ENCODE measurements around the gene PTK6. TPM values are rescaled to one million over a fixed set of nuclear protein-coding genes. Genes with fewer than 3 reads are reported as not detected.

Gene PTK6
- total and polyA plus RNA-seq, 9 donors = 0.07 to 0.46 (median 0.12) TPM; not detected in 2

- Histone ChIP-seq H3K4me3 (no peak overlapping the region), H3K4me1 (ENCODE audit: insufficient read depth) (peaks cover 2% of the 10 kb centered on the region), H3K36me3 (no peaks in the 10 kb centered on the region), H3K9me3 (no peaks in the 10 kb centered on the region), H3K27me3 (no peaks in the 10 kb centered on the region), H3K27ac (no peak overlapping the region)
- WGBS, 3 donors = 87 to 93% (median 88%) methylated on average over 25 to 29 of the region's 29 CpGs
- no peak for DNase-seq
- no peak for TF ChIP-seq EP300 (IDR thresholded peaks at IDR 0.05)
- TF ChIP-seq CTCF (IDR thresholded peaks at IDR 0.05) = no peak
- intact Hi-C loops (cut with DNase I) = loop anchor here (2.0 to 10.0 kb wide), 6 partner anchors 105 to 438 kb away; partner anchors contain the start of genes ABHD16B (in 2 of the 4) and SAMD10 (in 1 of the 4)
Observed at GRCh38 chr20:63539441-63540370, 2.5 kb upstream of the PTK6 start.

GRCh38 chr20:63539092-63539430, 1.9 kb upstream of the PTK6 start:
- 69 to 77% (median 75%) methylated on average over 12 of the region's 12 CpGs for WGBS, 3 donors
- Histone ChIP-seq H3K4me1 (ENCODE audit: insufficient read depth) (peaks cover 2% of the 10 kb centered on the region), H3K27me3 (no peaks in the 10 kb centered on the region), H3K36me3 (no peaks in the 10 kb centered on the region), H3K4me3 (no peak overlapping the region), H3K27ac (no peak overlapping the region), H3K9me3 (no peaks in the 10 kb centered on the region)
- DNase-seq = no peak
- TF ChIP-seq EP300 (IDR thresholded peaks at IDR 0.05) = no peak
- no peak for TF ChIP-seq POLR2A (IDR thresholded peaks at IDR 0.05)
- no peak for TF ChIP-seq CTCF (IDR thresholded peaks at IDR 0.05)
- intact Hi-C loops (cut with DNase I) = loop anchor here (2.0 to 10.0 kb wide), 6 partner anchors 106 to 438 kb away; partner anchors contain the start of genes ABHD16B (in 2 of the 4) and SAMD10 (in 1 of the 4)

GRCh38 chr20:63538204-63539091, 1.3 kb upstream of the PTK6 start:
- Histone ChIP-seq H3K36me3 (no peaks in the 10 kb centered on the region), H3K4me3 (no peak overlapping the region), H3K4me1 (ENCODE audit: insufficient read depth) (peaks cover 2% of the 10 kb centered on the region), H3K9me3 (no peaks in the 10 kb centered on the region), H3K27ac (no peak overlapping the region), H3K27me3 (no peaks in the 10 kb centered on the region)
- WGBS, 3 donors = 39 to 55% (median 42%) methylated on average over 27 of the region's 27 CpGs
- DNase-seq = no peak
- TF ChIP-seq CTCF (IDR thresholded peaks at IDR 0.05) = no peak
- no peak for TF ChIP-seq EP300 (IDR thresholded peaks at IDR 0.05)
- TF ChIP-seq POLR2A (IDR thresholded peaks at IDR 0.05) = no peak
- intact Hi-C loops (cut with DNase I) = loop anchor here (2.0 to 10.0 kb wide), 6 partner anchors 106 to 439 kb away; partner anchors contain the start of genes ABHD16B (in 2 of the 4) and SAMD10 (in 1 of the 4)

DNA sequence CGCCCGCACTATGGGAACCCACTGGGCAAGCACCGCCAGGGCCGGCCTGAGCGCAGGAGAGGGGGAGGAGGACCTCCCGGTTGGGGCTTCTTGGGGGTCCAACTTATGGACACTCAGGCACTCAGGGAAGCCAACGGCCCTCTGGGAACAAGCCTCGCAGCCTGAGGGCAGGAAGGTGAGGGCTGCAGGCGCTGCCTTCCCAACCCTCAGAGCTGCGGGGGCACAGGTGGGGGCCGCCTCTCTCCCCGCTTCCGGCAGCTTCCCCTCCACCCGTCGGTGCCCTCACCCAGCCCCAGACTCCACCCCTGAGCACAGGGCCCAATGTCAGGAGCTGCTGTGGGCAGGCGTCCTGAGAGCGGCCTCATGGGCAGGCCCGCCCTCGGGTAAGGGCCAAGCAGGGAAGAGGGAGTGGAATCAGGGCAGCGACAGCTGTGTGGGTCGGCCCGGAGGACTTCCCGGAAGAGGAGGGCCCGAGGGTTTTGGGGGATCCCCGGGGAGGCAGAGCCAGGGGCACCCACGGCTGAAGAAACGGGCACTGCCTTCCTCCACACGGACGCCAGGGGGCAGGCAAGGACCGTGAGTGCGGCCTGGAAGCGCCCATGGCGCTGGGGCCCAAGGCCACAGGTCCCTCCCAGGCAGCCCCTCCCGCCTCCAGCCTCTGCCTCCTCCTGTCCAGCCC, 488 bp upstream of the PTK6 start:
- H3K4me3 ChIP-seq = no peak overlapping the region
- no peaks in the 10 kb centered on the region for H3K36me3 ChIP-seq
- WGBS, 3 donors = 10 to 21% (median 16%) methylated on average over 29 to 34 of the region's 34 CpGs
- TF ChIP-seq EP300 (IDR thresholded peaks at IDR 0.05) (no peak), CTCF (IDR thresholded peaks at IDR 0.05) (peak; percentile 74 to 96 (median 93))
- peak; percentile 62 to 87 (median 80) for DNase-seq
- intact Hi-C loops (cut with DNase I) = loop anchor here (2.0 to 10.0 kb wide), 6 partner anchors 107 to 440 kb away; partner anchors contain the start of genes ABHD16B (in 2 of the 4) and SAMD10 (in 1 of the 4)
- H3K9me3 ChIP-seq = no peaks in the 10 kb centered on the region
- H3K27ac ChIP-seq = no peak overlapping the region
- peaks cover 2% of the 10 kb centered on the region for H3K4me1 ChIP-seq (ENCODE audit: insufficient read depth)
- no peaks in the 10 kb centered on the region for H3K27me3 ChIP-seq
